Activated T-helper 1 cell treated with Interleukin-2 at 50 U/mL for 16 hours (primary cell): ENCODE measurements around the gene CNGA1.
"Not testable (repeated sequence)": the region's sequence is repeated elsewhere in the genome, so short reads cannot be mapped to it uniquely, and the experiment has no call there.

Experiments used
- DNase-seq: peaks from one replicate; pipeline ENCODE4 v3.0.0-alpha.2; 2020; ENCODE audit warnings: low read depth

CNGA1 gene

GRCh38 chr4:47968847-47969246 is 47.6 kb downstream of the CNGA1 start:
- no peak for DNase-seq

- no peak for DNase-seq
Observed at GRCh38 chr4:47954677-47955076, 61.8 kb downstream of the CNGA1 start.

- DNase-seq: no peak
Observed at GRCh38 chr4:47954245-47954644, 62.2 kb downstream of the CNGA1 start.

GRCh38 chr4:47945930-47946726 is 70.4 kb downstream of the CNGA1 start:
- DNase-seq: no peak

GRCh38 chr4:47942081-47942819 is 74.2 kb downstream of the CNGA1 start:
- DNase-seq: no peak

- DNase-seq: no peak
Observed at GRCh38 chr4:47939456-47939855, 77.0 kb downstream of the CNGA1 start.

GRCh38 chr4:47936336-47936735 is 80.1 kb downstream of the CNGA1 start:
- DNase-seq: no peak

- DNase-seq: no peak
Observed at GRCh38 chr4:47933840-47934239, 82.6 kb downstream of the CNGA1 start.

GRCh38 chr4:47930971-47931804 is 85.3 kb downstream of the CNGA1 start:
- DNase-seq: no peak

- no peak for DNase-seq
Observed at GRCh38 chr4:47929682-47930201, 86.7 kb downstream of the CNGA1 start.

GRCh38 chr4:47926667-47927258 is 89.7 kb downstream of the CNGA1 start:
- peak; percentile 14 for DNase-seq

- DNase-seq: not testable (repeated sequence)
Observed at GRCh38 chr4:47923261-47923608, 93.2 kb downstream of the CNGA1 start.

GRCh38 chr4:47922436-47923260 is 93.8 kb downstream of the CNGA1 start:
- not testable (repeated sequence) for DNase-seq

GRCh38 chr4:47917163-47917562 is 99.3 kb downstream of the CNGA1 start:
- DNase-seq: not testable (repeated sequence)

GRCh38 chr4:47915378-47915777 is 101.1 kb downstream of the CNGA1 start:
- DNase-seq: no peak

GRCh38 chr4:47914926-47915237 is 101.6 kb downstream of the CNGA1 start:
- no peak for DNase-seq

- peak; percentile 91 for DNase-seq
Observed at GRCh38 chr4:47914220-47914925, 102.1 kb downstream of the CNGA1 start, which contains the start of gene NFXL1. Gene NFXL1, minus strand, starts transcription at chr4:47914583. Its CDS starts 380 bp downstream, at chr4:47914203.

- peak; percentile 6 for DNase-seq
Observed at GRCh38 chr4:47913861-47914219, 102.6 kb downstream of the CNGA1 start.

GRCh38 chr4:47913330-47913729 is 103.2 kb downstream of the CNGA1 start:
- DNase-seq: no peak

GRCh38 chr4:47907089-47907646 is 109.3 kb downstream of the CNGA1 start:
- no peak for DNase-seq
